ENCODE measurements around the gene PHLPP1. TPM values are rescaled to one million over a fixed set of nuclear protein-coding genes. Genes with fewer than 3 reads are reported as not detected.

The PHLPP1 gene
- total RNA-seq, 1 experiment from 2014 or later, result 13.7 TPM

- Histone ChIP-seq H3K27me3 (replicated peaks; ENCODE audit: insufficient read depth, low read depth, low read length, poor library complexity) (no peaks in the 10 kb centered on the region), H3K9me3 (ENCODE audit: low read depth, low read length, poor library complexity, severe bottlenecking) (no peaks in the 10 kb centered on the region), H3K4me3 (ENCODE audit: low read depth, low read length, poor library complexity, severe bottlenecking) (no peak overlapping the region), H3K27ac (ENCODE audit: low read depth, low read length, poor library complexity, severe bottlenecking) (no peak overlapping the region), H3K36me3 (ENCODE audit: insufficient read depth, low read length, poor library complexity, severe bottlenecking) (no peaks in the 10 kb centered on the region), H3K4me1 (ENCODE audit: insufficient read depth, low read length, poor library complexity, severe bottlenecking) (peaks cover 21% of the 10 kb centered on the region)
- no TSS peak for BruUV-seq (replicated peaks)
- no peak for TF ChIP-seq EZH2 (IDR thresholded peaks at IDR 0.05; ENCODE audit: borderline replicate concordance, low read depth, low read length, poor library complexity, severe bottlenecking)
- TF ChIP-seq, protein P1, sequence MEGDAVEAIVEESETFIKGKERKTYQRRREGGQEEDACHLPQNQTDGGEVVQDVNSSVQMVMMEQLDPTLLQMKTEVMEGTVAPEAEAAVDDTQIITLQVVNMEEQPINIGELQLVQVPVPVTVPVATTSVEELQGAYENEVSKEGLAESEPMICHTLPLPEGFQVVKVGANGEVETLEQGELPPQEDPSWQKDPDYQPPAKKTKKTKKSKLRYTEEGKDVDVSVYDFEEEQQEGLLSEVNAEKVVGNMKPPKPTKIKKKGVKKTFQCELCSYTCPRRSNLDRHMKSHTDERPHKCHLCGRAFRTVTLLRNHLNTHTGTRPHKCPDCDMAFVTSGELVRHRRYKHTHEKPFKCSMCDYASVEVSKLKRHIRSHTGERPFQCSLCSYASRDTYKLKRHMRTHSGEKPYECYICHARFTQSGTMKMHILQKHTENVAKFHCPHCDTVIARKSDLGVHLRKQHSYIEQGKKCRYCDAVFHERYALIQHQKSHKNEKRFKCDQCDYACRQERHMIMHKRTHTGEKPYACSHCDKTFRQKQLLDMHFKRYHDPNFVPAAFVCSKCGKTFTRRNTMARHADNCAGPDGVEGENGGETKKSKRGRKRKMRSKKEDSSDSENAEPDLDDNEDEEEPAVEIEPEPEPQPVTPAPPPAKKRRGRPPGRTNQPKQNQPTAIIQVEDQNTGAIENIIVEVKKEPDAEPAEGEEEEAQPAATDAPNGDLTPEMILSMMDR (conservative IDR thresholded peaks at IDR 0.05; ENCODE audit: low read depth, low read length), result no peak
- DNase-seq (ENCODE audit: low spot score), result no peak
- ChIA-PET POLR2A (ENCODE audit: low non-redundant PET) (no interaction called here), CTCF (no interaction called here)
- intact Hi-C loops (cut with micrococcal nuclease; ENCODE audit: unreplicated experiment), result no loop called here
These were observed 160.0 kb downstream of the PHLPP1 start for GRCh38 chr18:62875323-62875722.

GRCh38 chr18:62876111-62876510, 160.8 kb downstream of the PHLPP1 start:
- no TSS peak for BruUV-seq (replicated peaks)
- no peak for DNase-seq (ENCODE audit: low spot score)
- ChIA-PET POLR2A (ENCODE audit: low non-redundant PET) (no interaction called here), CTCF (no interaction called here)
- Histone ChIP-seq H3K27ac (ENCODE audit: low read depth, low read length, poor library complexity, severe bottlenecking) (no peak overlapping the region), H3K27me3 (replicated peaks; ENCODE audit: insufficient read depth, low read depth, low read length, poor library complexity) (no peaks in the 10 kb centered on the region), H3K4me1 (ENCODE audit: insufficient read depth, low read length, poor library complexity, severe bottlenecking) (peaks cover 21% of the 10 kb centered on the region), H3K36me3 (ENCODE audit: insufficient read depth, low read length, poor library complexity, severe bottlenecking) (no peaks in the 10 kb centered on the region), H3K9me3 (ENCODE audit: low read depth, low read length, poor library complexity, severe bottlenecking) (no peaks in the 10 kb centered on the region), H3K4me3 (ENCODE audit: low read depth, low read length, poor library complexity, severe bottlenecking) (no peak overlapping the region)
- intact Hi-C loops (cut with micrococcal nuclease; ENCODE audit: unreplicated experiment), result no loop called here
- TF ChIP-seq EZH2 (IDR thresholded peaks at IDR 0.05; ENCODE audit: borderline replicate concordance, low read depth, low read length, poor library complexity, severe bottlenecking), result no peak
- TF ChIP-seq, protein P1 (conservative IDR thresholded peaks at IDR 0.05; ENCODE audit: low read depth, low read length), result no peak

DNA sequence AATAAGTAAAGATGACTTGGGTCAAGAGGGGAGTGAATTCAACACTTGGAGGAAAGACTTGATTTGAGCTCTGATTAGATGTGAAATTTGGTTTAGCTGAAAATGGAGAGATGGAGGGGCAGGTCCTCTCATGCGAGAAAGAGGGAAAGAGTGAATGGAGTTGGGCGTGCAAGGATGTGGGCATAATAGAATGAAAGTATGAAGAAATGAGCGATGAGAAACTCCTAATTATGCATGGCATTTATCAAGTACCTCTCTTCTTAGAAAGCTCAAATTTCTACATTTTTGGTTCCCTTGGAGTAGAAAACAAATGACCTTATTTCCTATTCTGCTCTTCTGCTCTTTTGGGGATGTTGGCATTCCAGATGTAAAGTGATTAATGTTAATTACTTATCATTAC, 161.5 kb downstream of the PHLPP1 start:
- peak; percentile 33 for DNase-seq (ENCODE audit: low spot score)
- H3K9me3 ChIP-seq (ENCODE audit: low read depth, low read length, poor library complexity, severe bottlenecking), result no peaks in the 10 kb centered on the region
- H3K4me1 ChIP-seq (ENCODE audit: insufficient read depth, low read length, poor library complexity, severe bottlenecking), result peaks cover 21% of the 10 kb centered on the region
- BruUV-seq (replicated peaks), result no TSS peak
- no peak overlapping the region for H3K4me3 ChIP-seq (ENCODE audit: low read depth, low read length, poor library complexity, severe bottlenecking)
- H3K36me3 ChIP-seq (ENCODE audit: insufficient read depth, low read length, poor library complexity, severe bottlenecking), result no peaks in the 10 kb centered on the region
- ChIA-PET CTCF (no interaction called here), POLR2A (ENCODE audit: low non-redundant PET) (no interaction called here)
- intact Hi-C loops (cut with micrococcal nuclease; ENCODE audit: unreplicated experiment), result no loop called here
- no peak for TF ChIP-seq EZH2 (IDR thresholded peaks at IDR 0.05; ENCODE audit: borderline replicate concordance, low read depth, low read length, poor library complexity, severe bottlenecking)
- TF ChIP-seq, protein P1 (conservative IDR thresholded peaks at IDR 0.05; ENCODE audit: low read depth, low read length), result no peak
- no peaks in the 10 kb centered on the region for H3K27me3 ChIP-seq (replicated peaks; ENCODE audit: insufficient read depth, low read depth, low read length, poor library complexity)
- H3K27ac ChIP-seq (ENCODE audit: low read depth, low read length, poor library complexity, severe bottlenecking), result no peak overlapping the region
